Measurements from ENCODE around the gene TSPAN9.

The TSPAN9 gene

GRCh38 chr12:3200814-3201233 is 123.6 kb downstream of the TSPAN9 start:
- peak overlapping the region; percentile 92 for H3K27ac ChIP-seq
- H3K36me3 ChIP-seq = peaks cover 52% of the 10 kb centered on the region
- no peaks in the 10 kb centered on the region for H3K27me3 ChIP-seq (ENCODE audit: insufficient read depth, low read depth, severe bottlenecking)
- no peaks in the 10 kb centered on the region for H3K9me3 ChIP-seq (ENCODE audit: severe bottlenecking)
- peak overlapping the region; percentile 82 for H3K4me3 ChIP-seq (ENCODE audit: low read depth, low read length)
- no peak for DNase-seq
- no peak for TF ChIP-seq CTCF (IDR thresholded peaks at IDR 0.05; ENCODE audit: low read depth, low read length)

- Histone ChIP-seq H3K4me3 (ENCODE audit: low read depth, low read length) (peak overlapping the region; percentile 82), H3K9me3 (ENCODE audit: severe bottlenecking) (no peaks in the 10 kb centered on the region), H3K27ac (peak overlapping the region; percentile 92), H3K27me3 (ENCODE audit: insufficient read depth, low read depth, severe bottlenecking) (no peaks in the 10 kb centered on the region), H3K36me3 (peaks cover 58% of the 10 kb centered on the region)
- DNase-seq = peak; percentile 40
- TF ChIP-seq CTCF (IDR thresholded peaks at IDR 0.05; ENCODE audit: low read depth, low read length) = no peak
These were observed 124.3 kb downstream of the TSPAN9 start for GRCh38 chr12:3201339-3202051.

- Histone ChIP-seq H3K27ac (peak overlapping the region; percentile 92), H3K36me3 (peaks cover 63% of the 10 kb centered on the region), H3K9me3 (ENCODE audit: severe bottlenecking) (no peaks in the 10 kb centered on the region), H3K4me3 (ENCODE audit: low read depth, low read length) (peak overlapping the region; percentile 82), H3K27me3 (ENCODE audit: insufficient read depth, low read depth, severe bottlenecking) (no peaks in the 10 kb centered on the region)
- TF ChIP-seq CTCF (IDR thresholded peaks at IDR 0.05; ENCODE audit: low read depth, low read length) = 0 out of 2 replicates have a peak, but pooled peaks have one; percentile 23
- DNase-seq = peak; percentile 42
These were observed 124.9 kb downstream of the TSPAN9 start for GRCh38 chr12:3202096-3202495.

- H3K36me3 ChIP-seq = peaks cover 69% of the 10 kb centered on the region
- no peaks in the 10 kb centered on the region for H3K9me3 ChIP-seq (ENCODE audit: severe bottlenecking)
- H3K27ac ChIP-seq = peak overlapping the region; percentile 92
- H3K4me3 ChIP-seq (ENCODE audit: low read depth, low read length) = peak overlapping the region; percentile 82
- peak; percentile 82 for DNase-seq
- H3K27me3 ChIP-seq (ENCODE audit: insufficient read depth, low read depth, severe bottlenecking) = no peaks in the 10 kb centered on the region
- peak; percentile 80 for TF ChIP-seq CTCF (IDR thresholded peaks at IDR 0.05; ENCODE audit: low read depth, low read length)
These were observed 125.7 kb downstream of the TSPAN9 start for GRCh38 chr12:3202734-3203446.

- no peak for TF ChIP-seq CTCF (IDR thresholded peaks at IDR 0.05; ENCODE audit: low read depth, low read length)
- Histone ChIP-seq H3K27me3 (ENCODE audit: insufficient read depth, low read depth, severe bottlenecking) (no peaks in the 10 kb centered on the region), H3K27ac (peak overlapping the region; percentile 92), H3K9me3 (ENCODE audit: severe bottlenecking) (no peaks in the 10 kb centered on the region), H3K4me3 (ENCODE audit: low read depth, low read length) (peak overlapping the region; percentile 82), H3K36me3 (peaks cover 77% of the 10 kb centered on the region)
- no peak for DNase-seq
These were observed 126.5 kb downstream of the TSPAN9 start for GRCh38 chr12:3203713-3204112.

Measured in WERI-Rb-1 (cell line).